ENCODE data around the gene TRIP11.

Gene TRIP11

GRCh38 chr14:91987192-91987591 lies 52.7 kb downstream of the TRIP11 start:
- no peak overlapping the region for H4K5ac ChIP-seq (ENCODE audit: low read length)
- no peak overlapping the region for H3K27ac ChIP-seq (ENCODE audit: low read depth, low read length)
- H3K9ac ChIP-seq (ENCODE audit: low read length): no peak overlapping the region
- no peak overlapping the region for H3K4me3 ChIP-seq (ENCODE audit: low read length)
- H3K27me3 ChIP-seq (ENCODE audit: insufficient read depth, low read length, poor library complexity): no peaks in the 10 kb centered on the region
- H2AK5ac ChIP-seq (ENCODE audit: low read length): no peak overlapping the region
- H3K18ac ChIP-seq (ENCODE audit: low read length): no peak overlapping the region
- H3K79me1 ChIP-seq (ENCODE audit: low read length): no peaks in the 10 kb centered on the region
- no peak overlapping the region for H2BK15ac ChIP-seq (replicated peaks; ENCODE audit: low read depth)
- H3K56ac ChIP-seq (ENCODE audit: low read length): no peak overlapping the region
- no peak overlapping the region for H3K4me2 ChIP-seq (ENCODE audit: low read length)
- no peak overlapping the region for H2BK120ac ChIP-seq (ENCODE audit: low read depth, low read length)
- no peak for DNase-seq
- no CpG with 5 or more reads among the region's 3 CpGs for WGBS (ENCODE audit: extremely low coverage, insufficient coverage, low lambda C conversion rate)
- H2BK5ac ChIP-seq (ENCODE audit: low read length): no peak overlapping the region
- no peak overlapping the region for H3K4ac ChIP-seq (ENCODE audit: low read depth, low read length)
- no peak overlapping the region for H4K8ac ChIP-seq (ENCODE audit: low read depth, low read length)
- no peaks in the 10 kb centered on the region for H3K79me2 ChIP-seq (ENCODE audit: control insufficient read depth, insufficient read depth, low read length)
- H3K23ac ChIP-seq (ENCODE audit: low read length): no peak overlapping the region
- H3K36me3 ChIP-seq (ENCODE audit: control insufficient read depth, insufficient read depth, low read length): peaks cover 1% of the 10 kb centered on the region
- H3K4me1 ChIP-seq (ENCODE audit: control insufficient read depth, low read depth, low read length): no peaks in the 10 kb centered on the region

GRCh38 chr14:91985521-91986255 lies 54.2 kb downstream of the TRIP11 start:
- Histone ChIP-seq H3K4me3 (ENCODE audit: low read length) (no peak overlapping the region), H3K79me1 (ENCODE audit: low read length) (no peaks in the 10 kb centered on the region), H3K4ac (ENCODE audit: low read depth, low read length) (no peak overlapping the region), H3K27me3 (ENCODE audit: insufficient read depth, low read length, poor library complexity) (no peaks in the 10 kb centered on the region), H2AK5ac (ENCODE audit: low read length) (no peak overlapping the region), H3K9ac (ENCODE audit: low read length) (no peak overlapping the region), H3K23ac (ENCODE audit: low read length) (no peak overlapping the region), H2BK15ac (replicated peaks; ENCODE audit: low read depth) (no peak overlapping the region), H3K4me1 (ENCODE audit: control insufficient read depth, low read depth, low read length) (no peaks in the 10 kb centered on the region), H3K36me3 (ENCODE audit: control insufficient read depth, insufficient read depth, low read length) (peaks cover 1% of the 10 kb centered on the region), H3K56ac (ENCODE audit: low read length) (no peak overlapping the region), H4K8ac (ENCODE audit: low read depth, low read length) (no peak overlapping the region), H4K5ac (ENCODE audit: low read length) (no peak overlapping the region), H3K79me2 (ENCODE audit: control insufficient read depth, insufficient read depth, low read length) (no peaks in the 10 kb centered on the region), H3K4me2 (ENCODE audit: low read length) (no peak overlapping the region), H2BK5ac (ENCODE audit: low read length) (no peak overlapping the region), H2BK120ac (ENCODE audit: low read depth, low read length) (no peak overlapping the region), H3K18ac (ENCODE audit: low read length) (no peak overlapping the region), H3K27ac (ENCODE audit: low read depth, low read length) (no peak overlapping the region)
- no peak for DNase-seq
- no CpG with 5 or more reads among the region's 4 CpGs for WGBS (ENCODE audit: extremely low coverage, insufficient coverage, low lambda C conversion rate)

GRCh38 chr14:91985008-91985407 lies 54.9 kb downstream of the TRIP11 start:
- Histone ChIP-seq H3K18ac (ENCODE audit: low read length) (no peak overlapping the region), H3K4me3 (ENCODE audit: low read length) (no peak overlapping the region), H3K4me2 (ENCODE audit: low read length) (no peak overlapping the region), H2BK5ac (ENCODE audit: low read length) (no peak overlapping the region), H3K27ac (ENCODE audit: low read depth, low read length) (no peak overlapping the region), H4K8ac (ENCODE audit: low read depth, low read length) (no peak overlapping the region), H2BK15ac (replicated peaks; ENCODE audit: low read depth) (no peak overlapping the region), H3K23ac (ENCODE audit: low read length) (no peak overlapping the region), H2BK120ac (ENCODE audit: low read depth, low read length) (no peak overlapping the region), H3K79me2 (ENCODE audit: control insufficient read depth, insufficient read depth, low read length) (no peaks in the 10 kb centered on the region), H3K4ac (ENCODE audit: low read depth, low read length) (no peak overlapping the region), H2AK5ac (ENCODE audit: low read length) (no peak overlapping the region), H3K9ac (ENCODE audit: low read length) (no peak overlapping the region), H3K27me3 (ENCODE audit: insufficient read depth, low read length, poor library complexity) (no peaks in the 10 kb centered on the region), H3K4me1 (ENCODE audit: control insufficient read depth, low read depth, low read length) (no peaks in the 10 kb centered on the region), H3K36me3 (ENCODE audit: control insufficient read depth, insufficient read depth, low read length) (peaks cover 1% of the 10 kb centered on the region), H3K79me1 (ENCODE audit: low read length) (no peaks in the 10 kb centered on the region), H3K56ac (ENCODE audit: low read length) (no peak overlapping the region), H4K5ac (ENCODE audit: low read length) (no peak overlapping the region)
- no CpG with 5 or more reads among the region's 4 CpGs for WGBS (ENCODE audit: extremely low coverage, insufficient coverage, low lambda C conversion rate)
- no peak for DNase-seq

- WGBS (ENCODE audit: extremely low coverage, insufficient coverage, low lambda C conversion rate): no CpG with 5 or more reads among the region's 4 CpGs
Measured at GRCh38 chr14:91983588-91983987, 56.3 kb downstream of the TRIP11 start.

GRCh38 chr14:91980157-91980556 lies 59.7 kb downstream of the TRIP11 start:
- Histone ChIP-seq H3K79me1 (ENCODE audit: low read length) (no peaks in the 10 kb centered on the region), H2BK120ac (ENCODE audit: low read depth, low read length) (no peak overlapping the region), H3K27me3 (ENCODE audit: insufficient read depth, low read length, poor library complexity) (no peaks in the 10 kb centered on the region), H3K4me1 (ENCODE audit: control insufficient read depth, low read depth, low read length) (no peaks in the 10 kb centered on the region), H2BK5ac (ENCODE audit: low read length) (no peak overlapping the region), H3K9ac (ENCODE audit: low read length) (no peak overlapping the region), H3K4me3 (ENCODE audit: low read length) (no peak overlapping the region), H3K4me2 (ENCODE audit: low read length) (no peak overlapping the region), H3K36me3 (ENCODE audit: control insufficient read depth, insufficient read depth, low read length) (no peaks in the 10 kb centered on the region), H4K8ac (ENCODE audit: low read depth, low read length) (no peak overlapping the region), H3K23ac (ENCODE audit: low read length) (no peak overlapping the region), H4K5ac (ENCODE audit: low read length) (no peak overlapping the region), H3K27ac (ENCODE audit: low read depth, low read length) (no peak overlapping the region), H3K4ac (ENCODE audit: low read depth, low read length) (no peak overlapping the region), H3K79me2 (ENCODE audit: control insufficient read depth, insufficient read depth, low read length) (no peaks in the 10 kb centered on the region), H3K18ac (ENCODE audit: low read length) (no peak overlapping the region), H2AK5ac (ENCODE audit: low read length) (no peak overlapping the region), H2BK15ac (replicated peaks; ENCODE audit: low read depth) (no peak overlapping the region), H3K56ac (ENCODE audit: low read length) (no peak overlapping the region)
- DNase-seq: no peak

More at GRCh38 chr14:91983588-91983987, 56.3 kb downstream of the TRIP11 start:
- Histone ChIP-seq H3K79me2 (ENCODE audit: control insufficient read depth, insufficient read depth, low read length) (no peaks in the 10 kb centered on the region), H2BK120ac (ENCODE audit: low read depth, low read length) (no peak overlapping the region), H3K27ac (ENCODE audit: low read depth, low read length) (no peak overlapping the region), H2AK5ac (ENCODE audit: low read length) (no peak overlapping the region), H4K5ac (ENCODE audit: low read length) (no peak overlapping the region), H3K4me3 (ENCODE audit: low read length) (no peak overlapping the region), H3K56ac (ENCODE audit: low read length) (no peak overlapping the region), H3K4me1 (ENCODE audit: control insufficient read depth, low read depth, low read length) (no peaks in the 10 kb centered on the region), H3K4me2 (ENCODE audit: low read length) (no peak overlapping the region), H3K23ac (ENCODE audit: low read length) (no peak overlapping the region), H3K36me3 (ENCODE audit: control insufficient read depth, insufficient read depth, low read length) (peaks cover 1% of the 10 kb centered on the region), H3K4ac (ENCODE audit: low read depth, low read length) (no peak overlapping the region), H3K27me3 (ENCODE audit: insufficient read depth, low read length, poor library complexity) (no peaks in the 10 kb centered on the region), H4K8ac (ENCODE audit: low read depth, low read length) (no peak overlapping the region), H3K9ac (ENCODE audit: low read length) (no peak overlapping the region), H2BK5ac (ENCODE audit: low read length) (no peak overlapping the region), H3K79me1 (ENCODE audit: low read length) (no peaks in the 10 kb centered on the region), H3K18ac (ENCODE audit: low read length) (no peak overlapping the region), H2BK15ac (replicated peaks; ENCODE audit: low read depth) (no peak overlapping the region)
- no peak for DNase-seq

- no CpG with 5 or more reads among the region's 5 CpGs for WGBS (ENCODE audit: extremely low coverage, insufficient coverage, low lambda C conversion rate)
Measured at GRCh38 chr14:91977884-91978283, 62.0 kb downstream of the TRIP11 start.

More at GRCh38 chr14:91977884-91978283, 62.0 kb downstream of the TRIP11 start:
- no peaks in the 10 kb centered on the region for H3K27me3 ChIP-seq (ENCODE audit: insufficient read depth, low read length, poor library complexity)
- no peaks in the 10 kb centered on the region for H3K36me3 ChIP-seq (ENCODE audit: control insufficient read depth, insufficient read depth, low read length)
- no peaks in the 10 kb centered on the region for H3K4me1 ChIP-seq (ENCODE audit: control insufficient read depth, low read depth, low read length)
- no peak overlapping the region for H3K56ac ChIP-seq (ENCODE audit: low read length)
- H3K18ac ChIP-seq (ENCODE audit: low read length): no peak overlapping the region
- H3K4ac ChIP-seq (ENCODE audit: low read depth, low read length): no peak overlapping the region
- no peak for DNase-seq
- H4K8ac ChIP-seq (ENCODE audit: low read depth, low read length): no peak overlapping the region
- no peak overlapping the region for H2BK120ac ChIP-seq (ENCODE audit: low read depth, low read length)
- no peaks in the 10 kb centered on the region for H3K79me2 ChIP-seq (ENCODE audit: control insufficient read depth, insufficient read depth, low read length)
- no peak overlapping the region for H3K4me3 ChIP-seq (ENCODE audit: low read length)
- H2BK5ac ChIP-seq (ENCODE audit: low read length): no peak overlapping the region
- no peak overlapping the region for H3K4me2 ChIP-seq (ENCODE audit: low read length)
- no peak overlapping the region for H2BK15ac ChIP-seq (replicated peaks; ENCODE audit: low read depth)
- H3K27ac ChIP-seq (ENCODE audit: low read depth, low read length): no peak overlapping the region
- H3K79me1 ChIP-seq (ENCODE audit: low read length): no peaks in the 10 kb centered on the region
- H4K5ac ChIP-seq (ENCODE audit: low read length): no peak overlapping the region
- no peak overlapping the region for H2AK5ac ChIP-seq (ENCODE audit: low read length)
- H3K9ac ChIP-seq (ENCODE audit: low read length): no peak overlapping the region
- H3K23ac ChIP-seq (ENCODE audit: low read length): no peak overlapping the region

Data from mesendoderm (in vitro differentiated cells).